ENCODE results near the gene TOGARAM2. TPM values are rescaled to one million over a fixed set of nuclear protein-coding genes. Genes with fewer than 3 reads are reported as not detected.

Gene TOGARAM2
- total RNA-seq, 1 experiment from 2014 or later = 0.76 TPM

DNA sequence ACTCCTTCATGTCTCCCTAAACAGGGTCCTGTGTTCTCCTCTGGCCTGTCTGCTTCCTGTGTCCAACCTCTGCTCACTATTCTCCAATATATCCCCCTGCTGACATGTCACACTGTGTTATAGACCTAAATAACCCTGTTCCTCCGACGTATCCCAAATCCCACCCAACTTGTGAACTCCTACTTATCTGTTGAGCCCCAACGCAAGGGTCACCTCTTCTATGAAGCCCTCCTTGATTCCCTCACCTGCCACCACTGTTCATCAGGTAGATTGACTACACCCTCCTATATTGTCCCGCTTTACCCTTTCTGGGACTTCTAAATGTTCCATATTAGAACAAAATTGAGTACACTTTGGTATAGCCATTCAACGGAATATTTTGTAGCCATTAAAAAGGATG is 51.1 kb downstream of the TOGARAM2 start:
- no TSS peak for BruUV-seq (replicated peaks)
- Histone ChIP-seq H3K36me3 (ENCODE audit: control insufficient read depth in 1 of 2, insufficient read depth in 2 of 2, low read length in 2 of 2) (no peaks in the 10 kb centered on the region), H3K4me2 (ENCODE audit: low read length) (no peak overlapping the region), H3K27ac (ENCODE audit: low read depth, low read length) (no peak overlapping the region), H3K4me1 (ENCODE audit: control insufficient read depth in 1 of 2, insufficient read depth in 2 of 2, low read length in 2 of 2) (peaks cover 11 to 15% of the 10 kb centered on the region in 2 experiments; a peak in 3 of 4 replicates), H3K4me3 (replicated peaks in 1 of 2; ENCODE audit: low read depth in 1 of 2, low read length in 2 of 2) (no peak overlapping the region), H3K9me2 (ENCODE audit: insufficient read depth) (0 out of 2 replicates have a peak, but pooled peaks cover 3% of the 10 kb centered on the region), H3K79me2 (ENCODE audit: insufficient read depth, low read length) (no peaks in the 10 kb centered on the region), H3K9ac (ENCODE audit: low read length) (no peak overlapping the region), H3K27me3 (ENCODE audit: insufficient read depth, low read length) (no peaks in the 10 kb centered on the region), H4K20me1 (ENCODE audit: insufficient read depth) (no peaks in the 10 kb centered on the region), H3K9me3 (ENCODE audit: control insufficient read depth in 1 of 2, insufficient read depth in 1 of 2, low read depth in 1 of 2, low read length in 2 of 2) (no peaks in the 10 kb centered on the region), H2AFZ (ENCODE audit: low read depth, low read length, poor library complexity, severe bottlenecking) (no peak overlapping the region)
- ATAC-seq (no peak), DNase-seq (ENCODE audit: low read depth, low spot score) (no peak)
- TF ChIP-seq, protein P1, sequence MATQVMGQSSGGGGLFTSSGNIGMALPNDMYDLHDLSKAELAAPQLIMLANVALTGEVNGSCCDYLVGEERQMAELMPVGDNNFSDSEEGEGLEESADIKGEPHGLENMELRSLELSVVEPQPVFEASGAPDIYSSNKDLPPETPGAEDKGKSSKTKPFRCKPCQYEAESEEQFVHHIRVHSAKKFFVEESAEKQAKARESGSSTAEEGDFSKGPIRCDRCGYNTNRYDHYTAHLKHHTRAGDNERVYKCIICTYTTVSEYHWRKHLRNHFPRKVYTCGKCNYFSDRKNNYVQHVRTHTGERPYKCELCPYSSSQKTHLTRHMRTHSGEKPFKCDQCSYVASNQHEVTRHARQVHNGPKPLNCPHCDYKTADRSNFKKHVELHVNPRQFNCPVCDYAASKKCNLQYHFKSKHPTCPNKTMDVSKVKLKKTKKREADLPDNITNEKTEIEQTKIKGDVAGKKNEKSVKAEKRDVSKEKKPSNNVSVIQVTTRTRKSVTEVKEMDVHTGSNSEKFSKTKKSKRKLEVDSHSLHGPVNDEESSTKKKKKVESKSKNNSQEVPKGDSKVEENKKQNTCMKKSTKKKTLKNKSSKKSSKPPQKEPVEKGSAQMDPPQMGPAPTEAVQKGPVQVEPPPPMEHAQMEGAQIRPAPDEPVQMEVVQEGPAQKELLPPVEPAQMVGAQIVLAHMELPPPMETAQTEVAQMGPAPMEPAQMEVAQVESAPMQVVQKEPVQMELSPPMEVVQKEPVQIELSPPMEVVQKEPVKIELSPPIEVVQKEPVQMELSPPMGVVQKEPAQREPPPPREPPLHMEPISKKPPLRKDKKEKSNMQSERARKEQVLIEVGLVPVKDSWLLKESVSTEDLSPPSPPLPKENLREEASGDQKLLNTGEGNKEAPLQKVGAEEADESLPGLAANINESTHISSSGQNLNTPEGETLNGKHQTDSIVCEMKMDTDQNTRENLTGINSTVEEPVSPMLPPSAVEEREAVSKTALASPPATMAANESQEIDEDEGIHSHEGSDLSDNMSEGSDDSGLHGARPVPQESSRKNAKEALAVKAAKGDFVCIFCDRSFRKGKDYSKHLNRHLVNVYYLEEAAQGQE (IDR thresholded peaks at IDR 0.05; ENCODE audit: low read depth) = no peak
- TF ChIP-seq EZH2 (IDR thresholded peaks at IDR 0.05) = no peak
- TF ChIP-seq, protein P2, sequence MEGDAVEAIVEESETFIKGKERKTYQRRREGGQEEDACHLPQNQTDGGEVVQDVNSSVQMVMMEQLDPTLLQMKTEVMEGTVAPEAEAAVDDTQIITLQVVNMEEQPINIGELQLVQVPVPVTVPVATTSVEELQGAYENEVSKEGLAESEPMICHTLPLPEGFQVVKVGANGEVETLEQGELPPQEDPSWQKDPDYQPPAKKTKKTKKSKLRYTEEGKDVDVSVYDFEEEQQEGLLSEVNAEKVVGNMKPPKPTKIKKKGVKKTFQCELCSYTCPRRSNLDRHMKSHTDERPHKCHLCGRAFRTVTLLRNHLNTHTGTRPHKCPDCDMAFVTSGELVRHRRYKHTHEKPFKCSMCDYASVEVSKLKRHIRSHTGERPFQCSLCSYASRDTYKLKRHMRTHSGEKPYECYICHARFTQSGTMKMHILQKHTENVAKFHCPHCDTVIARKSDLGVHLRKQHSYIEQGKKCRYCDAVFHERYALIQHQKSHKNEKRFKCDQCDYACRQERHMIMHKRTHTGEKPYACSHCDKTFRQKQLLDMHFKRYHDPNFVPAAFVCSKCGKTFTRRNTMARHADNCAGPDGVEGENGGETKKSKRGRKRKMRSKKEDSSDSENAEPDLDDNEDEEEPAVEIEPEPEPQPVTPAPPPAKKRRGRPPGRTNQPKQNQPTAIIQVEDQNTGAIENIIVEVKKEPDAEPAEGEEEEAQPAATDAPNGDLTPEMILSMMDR (IDR thresholded peaks at IDR 0.05 in 2 of 3, conservative IDR thresholded peaks at IDR 0.05 in 1 of 3; ENCODE audit: borderline replicate concordance in 1 of 3, insufficient read depth in 1 of 3, low read depth in 2 of 3, low read length in 2 of 3) = no peak
- no peak for TF ChIP-seq FOSL1 (IDR thresholded peaks at IDR 0.05; ENCODE audit: low read depth)
- no peak for TF ChIP-seq SRF (IDR thresholded peaks at IDR 0.05; ENCODE audit: low read depth)
- TF ChIP-seq TCF7L2 (IDR thresholded peaks at IDR 0.05; ENCODE audit: borderline replicate concordance, extremely low read depth, insufficient read depth, insufficient read length) = no peak
- no peak for TF ChIP-seq SIN3A (IDR thresholded peaks at IDR 0.05; ENCODE audit: low read depth)
- TF ChIP-seq POLR2A (IDR thresholded peaks at IDR 0.05; ENCODE audit: borderline replicate concordance, extremely low read depth, insufficient read depth, insufficient read length) = no peak
- no peak for TF ChIP-seq RAD21 (IDR thresholded peaks at IDR 0.05; ENCODE audit: low read depth)
- no peak for TF ChIP-seq YY1 (IDR thresholded peaks at IDR 0.05; ENCODE audit: extremely low read depth, insufficient replicate concordance, low read depth, low read length)
- no peak for TF ChIP-seq JUND (IDR thresholded peaks at IDR 0.05)
- no peak for TF ChIP-seq EGR1 (IDR thresholded peaks at IDR 0.05; ENCODE audit: low read depth)
- TF ChIP-seq CBX3 (IDR thresholded peaks at IDR 0.05; ENCODE audit: low read depth) = no peak
- TF ChIP-seq SP1 (IDR thresholded peaks at IDR 0.05; ENCODE audit: low read depth) = no peak
- no peak for TF ChIP-seq CEBPB (IDR thresholded peaks at IDR 0.05; ENCODE audit: low read depth)
- TF ChIP-seq ELF1 (IDR thresholded peaks at IDR 0.05; ENCODE audit: borderline replicate concordance, low read depth) = no peak
- no peak for TF ChIP-seq ZFX (IDR thresholded peaks at IDR 0.05)
- TF ChIP-seq, protein P3, sequence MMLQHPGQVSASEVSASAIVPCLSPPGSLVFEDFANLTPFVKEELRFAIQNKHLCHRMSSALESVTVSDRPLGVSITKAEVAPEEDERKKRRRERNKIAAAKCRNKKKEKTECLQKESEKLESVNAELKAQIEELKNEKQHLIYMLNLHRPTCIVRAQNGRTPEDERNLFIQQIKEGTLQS (IDR thresholded peaks at IDR 0.05) = no peak
- TF ChIP-seq, protein P4, sequence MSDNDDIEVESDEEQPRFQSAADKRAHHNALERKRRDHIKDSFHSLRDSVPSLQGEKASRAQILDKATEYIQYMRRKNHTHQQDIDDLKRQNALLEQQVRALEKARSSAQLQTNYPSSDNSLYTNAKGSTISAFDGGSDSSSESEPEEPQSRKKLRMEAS (IDR thresholded peaks at IDR 0.05) = no peak
- RAD21 ChIA-PET (ENCODE audit: low non-redundant PET in 1 of 2, low total read pairs in 2 of 2, uncharacterized antibody in 2 of 2, unreplicated experiment in 2 of 2) = no interaction called here
- intact Hi-C loops (cut with micrococcal nuclease) = no loop called here
- CTCF ChIA-PET = no interaction called here
- POLR2A ChIA-PET = no interaction called here
